A172 (cell line): Measurements from ENCODE around the gene PVALB. TPM values are rescaled to one million over a fixed set of nuclear protein-coding genes. Genes with fewer than 3 reads are reported as not detected.
A peak's percentile ranks its signal among the peaks of the same experiment; 100 is the strongest.

Source experiments
- DNase-seq: peaks from one replicate; pipeline ENCODE4 v3.0.0-alpha.2; 2015; ENCODE audit warnings: low spot score
- total RNA-seq: library from RNA; depleted of rRNA; stranded (reverse); fragments of >200 nt; shearing (Covaris generic); gene quantifications from 2 replicates; pipeline ENCODE4 v1.2.3, GENCODE V29; 2014

The PVALB gene
- total RNA-seq, 1 experiment from 2014 or later: not detected

DNA sequence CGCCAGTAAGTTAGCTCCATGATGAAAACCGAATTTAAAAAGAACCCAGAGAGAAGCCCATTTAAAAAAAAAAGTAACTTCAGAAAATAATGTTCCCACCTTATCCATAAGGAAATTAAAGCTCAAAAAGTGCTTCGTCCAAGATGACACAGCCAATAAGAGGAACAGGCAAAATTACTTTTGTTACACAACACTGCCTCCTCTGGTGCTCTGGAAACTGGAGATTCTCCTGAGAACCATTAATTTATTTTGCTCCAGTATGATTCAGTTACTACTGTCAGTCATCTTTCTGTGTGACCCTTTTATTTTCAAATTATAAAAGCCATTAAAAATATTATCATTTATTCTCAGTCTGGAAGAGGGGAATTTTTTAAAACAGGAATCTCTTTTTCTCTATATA lies 42.9 kb downstream of the PVALB start:
- peak; percentile 44 for DNase-seq

DNA sequence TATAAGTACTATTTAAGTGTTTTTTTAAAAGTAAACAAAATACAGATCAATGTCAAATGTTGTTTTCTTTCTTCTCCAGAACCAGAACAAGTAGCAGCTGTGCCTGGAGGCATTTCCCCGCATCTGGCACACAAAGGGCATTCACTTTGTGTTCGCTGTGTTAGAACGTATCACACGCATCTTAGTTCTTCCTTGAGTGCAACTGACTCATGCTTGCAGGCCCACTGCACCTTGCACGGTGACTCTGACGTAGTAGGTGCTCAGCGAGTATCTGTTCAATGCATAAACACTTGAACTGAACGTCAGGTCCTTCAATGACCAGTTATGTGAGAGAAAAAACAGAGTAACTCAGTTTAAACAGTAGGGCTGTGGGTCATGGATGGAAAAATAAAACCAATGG lies 44.4 kb downstream of the PVALB start:
- no peak for DNase-seq

DNA sequence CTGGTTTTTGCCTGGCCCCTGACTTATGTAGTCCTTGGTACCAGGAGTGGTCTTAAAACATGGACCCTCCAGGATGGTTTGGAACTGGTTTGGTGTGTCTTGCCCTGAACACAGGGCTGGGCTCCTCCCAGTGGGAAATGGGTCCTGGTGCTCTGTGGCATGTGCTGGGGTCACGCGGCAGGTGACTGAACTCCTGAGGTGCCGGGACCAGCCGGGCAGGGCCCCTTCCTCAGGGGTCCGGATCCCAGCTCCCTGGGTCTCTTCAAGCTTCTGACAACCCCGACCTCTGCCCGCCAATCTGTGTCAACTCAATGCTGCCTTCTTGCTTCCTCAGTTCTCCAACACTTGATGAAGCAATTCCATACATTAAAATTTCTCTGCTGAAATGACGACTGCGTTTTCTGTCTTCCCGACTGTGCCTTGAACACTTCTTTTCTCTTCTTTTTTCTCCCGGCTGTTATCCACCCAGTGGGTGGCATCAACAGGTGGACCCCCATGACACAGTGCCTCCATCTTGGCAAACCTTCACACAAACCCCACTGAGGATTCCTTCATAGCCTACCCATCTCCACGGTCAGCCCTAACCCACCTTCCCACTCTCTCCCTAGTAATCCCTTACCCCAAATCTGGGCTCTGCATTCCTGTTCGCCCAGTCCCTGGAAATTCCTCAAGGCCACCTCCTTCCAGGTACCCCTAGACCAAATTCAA lies 45.3 kb downstream of the PVALB start:
- no peak for DNase-seq

DNA sequence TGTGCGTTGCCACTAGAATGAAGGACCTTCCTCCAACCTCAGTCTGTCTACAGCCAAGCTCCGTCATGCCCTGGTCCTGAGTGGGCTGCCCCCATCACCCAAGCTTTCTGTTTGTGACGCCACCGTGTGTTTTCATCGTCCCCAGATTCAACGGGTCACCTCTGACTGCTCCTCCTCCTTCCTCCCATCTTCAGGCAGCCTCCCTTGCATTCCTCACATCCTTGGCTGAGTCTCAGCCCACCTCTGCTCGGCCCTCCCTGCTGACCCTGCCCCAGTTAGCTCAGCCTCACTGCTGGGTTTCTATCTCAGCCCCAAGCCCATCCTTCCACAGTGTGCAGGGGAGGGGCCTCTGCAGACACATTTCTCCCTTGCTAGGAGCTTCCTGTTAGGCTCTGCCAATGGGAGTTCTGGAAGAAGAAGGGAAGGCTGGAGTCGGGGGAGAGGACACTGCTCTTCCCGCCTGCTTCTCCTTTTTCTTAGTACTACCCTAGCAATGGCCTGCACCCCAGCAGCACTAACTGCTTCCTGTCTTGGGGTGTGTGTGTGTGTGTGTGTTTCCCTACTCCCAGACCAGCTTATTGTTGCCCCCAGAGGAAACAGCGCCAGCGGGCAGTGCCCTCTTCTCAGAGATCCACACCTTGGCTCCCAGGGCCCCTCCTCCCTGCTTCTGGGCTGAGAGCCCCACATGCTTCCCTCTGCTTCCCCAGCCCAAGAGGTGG lies 46.2 kb downstream of the PVALB start:
- DNase-seq: no peak

DNA sequence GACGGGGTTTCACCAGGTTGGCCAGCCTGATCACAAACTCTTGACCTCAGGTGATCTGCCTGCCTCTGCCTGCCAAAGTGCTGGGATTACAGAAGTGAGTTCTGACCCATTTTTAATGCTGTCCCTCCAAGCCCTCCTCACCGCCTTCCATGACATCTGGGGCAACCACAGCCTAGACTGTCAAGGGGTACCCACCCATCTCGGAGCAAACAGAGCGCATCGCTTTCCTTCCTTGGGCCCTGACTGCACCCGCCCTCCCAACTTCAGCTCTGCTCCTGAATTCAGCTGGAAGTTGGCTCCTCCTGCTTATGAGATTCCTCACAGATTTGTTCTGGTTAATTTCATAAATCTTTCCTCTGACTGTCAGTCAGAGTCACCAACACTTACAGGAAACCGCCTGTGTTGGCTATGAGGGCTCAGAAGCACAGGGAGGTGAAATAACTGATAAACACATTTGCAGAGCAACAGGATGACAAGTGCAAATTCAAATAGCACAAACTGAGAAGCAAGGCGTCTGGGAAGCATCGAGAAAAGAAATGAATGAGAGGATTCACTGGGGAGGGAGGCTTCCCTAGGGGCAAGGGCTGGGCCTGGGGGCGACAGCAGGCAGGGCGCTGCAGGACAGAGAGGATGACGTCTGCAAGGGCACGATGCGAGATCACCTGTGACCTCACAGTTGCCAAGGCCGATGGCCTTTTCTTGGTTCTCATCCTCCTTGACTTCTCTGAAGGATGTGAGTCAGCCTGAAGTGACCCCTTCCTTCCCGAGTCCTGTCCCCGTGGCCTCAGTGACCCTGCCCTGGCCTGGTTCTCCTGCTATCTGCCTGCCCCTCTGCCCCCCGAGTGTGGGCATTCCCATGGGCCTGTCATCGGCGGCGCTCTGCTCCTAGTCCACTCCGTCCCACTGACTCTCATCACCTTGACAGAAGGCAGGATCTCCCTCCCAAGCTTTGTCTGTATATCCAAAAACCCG lies 47.0 kb downstream of the PVALB start:
- DNase-seq: no peak

DNA sequence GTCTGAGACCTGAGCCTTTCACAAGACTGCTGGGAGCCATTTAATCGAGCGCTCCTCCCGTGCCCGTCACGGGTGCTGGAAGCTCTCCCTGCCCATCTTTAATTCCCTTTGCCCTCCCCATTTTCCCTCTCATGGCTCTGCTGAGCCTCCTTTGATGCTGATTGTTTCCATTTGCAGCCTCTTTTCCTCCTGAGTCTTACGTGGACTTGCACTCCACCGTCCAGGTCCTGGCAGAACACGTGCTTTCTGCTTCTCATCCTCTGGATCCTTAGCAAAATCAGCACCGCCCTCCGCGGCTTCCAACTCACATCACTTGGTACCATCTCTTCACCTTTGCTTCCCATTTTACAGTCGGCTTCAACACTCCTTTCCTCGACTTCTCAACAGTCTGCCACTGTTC lies 48.2 kb downstream of the PVALB start:
- DNase-seq: no peak

DNA sequence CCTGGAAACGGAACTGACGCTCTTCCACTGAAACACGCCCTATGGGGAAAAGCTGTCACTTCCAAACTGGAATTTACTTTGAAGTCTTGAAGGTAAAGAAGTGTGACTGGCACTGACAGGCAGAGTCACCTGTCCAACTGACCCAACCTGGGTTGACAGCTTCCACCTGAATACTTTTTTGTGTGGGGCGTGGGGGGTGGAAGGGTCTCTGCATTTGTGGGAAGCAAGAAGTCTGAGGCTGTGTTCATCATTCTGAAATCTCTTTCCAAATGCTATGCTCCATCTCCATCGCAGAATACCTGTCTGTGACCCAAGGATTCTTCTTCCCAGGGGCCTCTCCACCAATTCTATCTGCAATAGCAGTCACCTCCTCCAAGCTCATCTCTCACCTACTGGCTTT lies 48.7 kb downstream of the PVALB start:
- no peak for DNase-seq

DNA sequence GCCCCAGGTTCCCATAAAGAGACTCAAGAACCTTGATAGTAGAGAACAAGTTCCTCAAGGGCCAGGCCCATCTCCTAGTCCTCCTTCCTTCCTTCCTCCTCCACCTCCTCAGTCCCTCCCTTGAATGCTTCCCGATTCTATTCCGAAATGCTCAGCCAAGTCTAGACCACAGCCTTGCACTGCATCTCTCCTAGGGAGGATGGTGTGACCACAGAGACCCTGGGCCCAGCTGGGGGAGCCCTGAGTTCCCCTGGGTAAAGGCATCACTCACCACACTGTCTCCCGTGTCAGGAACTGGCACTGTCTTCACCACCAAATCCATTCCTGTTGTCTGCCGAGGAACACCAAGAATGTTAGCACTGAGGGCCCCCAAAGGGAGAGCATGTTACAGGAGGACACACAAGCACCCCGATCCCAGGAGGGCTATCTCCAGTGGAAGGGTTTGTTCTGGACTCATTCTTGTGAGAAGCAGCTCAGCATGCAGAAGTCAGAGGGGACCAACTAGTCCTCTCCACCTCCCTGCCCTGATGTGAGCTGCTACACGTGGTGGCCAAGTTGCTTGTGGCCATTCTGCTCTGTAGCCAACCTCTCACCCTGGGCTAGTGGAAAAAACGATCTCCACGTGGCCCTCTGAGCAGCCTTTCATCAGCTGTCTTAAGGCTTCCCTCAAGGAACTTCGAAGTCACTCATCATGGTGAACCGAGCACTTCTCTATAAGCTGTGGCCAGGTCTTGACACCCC lies 49.6 kb downstream of the PVALB start:
- DNase-seq: no peak

DNA sequence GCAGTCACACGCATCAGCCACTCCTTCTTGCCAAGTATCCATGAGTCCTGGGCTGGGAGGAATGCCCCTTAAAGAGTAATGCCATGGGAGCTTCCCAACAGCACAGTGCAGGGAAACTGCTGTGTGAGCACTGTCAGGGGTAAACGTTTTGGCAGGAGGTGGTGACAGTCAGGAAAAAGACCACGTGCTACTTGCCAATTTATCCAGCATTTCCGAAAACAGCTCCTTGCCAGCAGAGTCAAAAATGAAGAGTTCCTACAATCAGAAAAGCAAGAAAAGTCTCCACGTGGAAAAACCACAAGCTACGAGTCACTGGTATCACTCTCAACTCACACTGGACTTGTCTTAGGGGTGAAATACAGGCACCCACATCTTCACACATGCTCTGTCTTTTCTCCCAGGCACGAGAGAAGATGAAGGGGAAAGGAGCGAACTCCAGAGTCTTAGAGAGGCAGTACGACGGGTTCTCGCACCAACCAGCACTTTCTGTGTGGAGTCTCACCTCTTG lies 50.8 kb downstream of the PVALB start:
- peak; percentile 14 for DNase-seq

DNA sequence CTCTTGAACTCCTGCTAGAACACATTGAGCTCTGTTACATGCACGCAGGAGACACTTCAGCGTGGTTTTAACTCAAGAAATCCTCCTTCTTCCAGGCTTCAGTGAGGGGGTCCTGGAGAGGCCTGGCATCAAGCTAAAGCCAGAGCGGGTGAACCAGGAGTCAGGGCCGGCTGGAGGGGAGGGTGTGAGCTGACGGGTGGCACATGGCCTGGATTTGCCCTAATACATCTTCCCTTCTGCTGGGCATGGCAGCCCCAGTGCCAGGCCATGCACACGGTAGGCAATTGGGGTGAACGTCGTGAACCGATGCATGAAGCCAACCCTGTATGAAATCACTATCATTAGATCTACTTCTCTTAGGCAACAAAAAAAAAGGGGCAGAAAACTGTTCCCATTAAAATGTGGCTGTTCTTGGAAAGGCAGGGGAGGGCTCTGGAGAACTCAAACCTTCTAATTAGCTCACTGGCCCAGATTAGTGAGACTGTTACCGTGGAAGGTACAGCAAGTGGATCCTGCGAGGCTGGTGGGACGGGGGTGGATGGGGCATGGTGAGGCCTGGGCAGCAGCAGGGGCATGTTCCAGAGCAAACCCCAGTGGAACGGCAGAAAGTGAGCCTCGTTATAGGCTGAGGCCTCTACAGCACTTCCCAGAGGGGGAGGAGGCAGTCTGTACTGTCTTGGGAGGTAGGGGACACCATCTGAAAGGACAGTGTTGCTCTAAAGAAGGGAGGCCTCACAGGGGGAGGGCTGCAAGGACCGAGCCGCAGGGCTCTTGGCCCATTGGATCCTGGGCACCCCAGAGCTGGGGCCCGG lies 51.5 kb downstream of the PVALB start:
- no peak for DNase-seq

DNA sequence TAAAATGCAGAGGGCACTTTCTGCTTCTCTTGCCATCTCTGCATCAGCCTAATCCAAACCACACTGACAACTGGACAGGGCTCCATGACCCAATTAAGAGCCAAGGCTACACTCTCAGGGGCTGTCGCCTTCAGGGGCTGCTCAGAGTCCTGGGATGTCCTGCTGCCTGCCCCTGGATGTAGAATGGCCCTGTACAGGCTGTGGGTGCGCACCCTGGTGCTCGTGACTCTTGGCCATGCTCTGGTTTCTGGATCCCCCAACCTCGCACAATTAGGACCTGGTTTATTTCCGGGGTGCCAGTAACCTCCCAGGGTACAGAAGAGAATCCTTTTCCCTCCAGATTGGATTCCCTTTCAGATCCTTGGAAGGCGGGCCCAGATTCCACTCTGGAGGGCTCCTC lies 52.2 kb downstream of the PVALB start:
- DNase-seq: no peak

DNA sequence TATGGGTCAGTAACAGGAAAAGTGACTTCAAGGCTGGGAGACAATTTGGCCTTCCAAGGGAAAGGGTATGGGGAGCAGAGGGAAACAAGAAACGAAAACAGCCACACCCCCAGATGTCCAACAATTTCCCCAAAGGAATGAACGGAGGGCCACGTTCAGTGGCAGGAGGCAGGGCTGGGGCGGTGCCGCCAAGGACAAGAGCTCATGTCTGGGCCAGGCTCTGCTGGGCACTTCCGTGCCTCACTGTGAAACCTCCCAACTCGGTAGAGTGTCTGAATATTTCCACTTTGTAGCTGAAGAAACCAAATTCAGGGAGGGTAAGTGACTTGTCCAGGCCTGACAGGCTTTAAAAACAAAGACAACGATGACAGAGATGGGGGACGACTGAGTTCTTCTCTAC lies 52.8 kb downstream of the PVALB start:
- no peak for DNase-seq

DNA sequence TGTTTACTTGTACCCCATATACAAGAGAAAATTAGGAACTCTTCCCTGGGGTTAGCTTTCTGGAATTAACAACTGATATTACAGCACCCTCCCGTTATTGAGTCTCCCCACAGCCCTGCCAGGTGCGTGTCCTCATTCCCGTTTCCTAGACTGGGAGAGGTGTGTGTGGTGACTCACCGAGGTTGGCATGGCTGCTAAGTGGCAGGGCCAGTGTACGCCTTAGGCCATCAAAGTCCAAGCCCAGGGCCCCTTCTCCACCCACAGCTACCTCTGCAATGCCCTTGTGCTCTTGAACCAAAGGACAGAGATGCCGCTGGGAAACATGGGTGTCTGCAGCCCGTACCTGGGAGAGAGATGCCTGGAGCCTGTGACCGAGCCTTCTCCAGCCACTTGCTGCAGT lies 53.3 kb downstream of the PVALB start:
- DNase-seq: no peak

DNA sequence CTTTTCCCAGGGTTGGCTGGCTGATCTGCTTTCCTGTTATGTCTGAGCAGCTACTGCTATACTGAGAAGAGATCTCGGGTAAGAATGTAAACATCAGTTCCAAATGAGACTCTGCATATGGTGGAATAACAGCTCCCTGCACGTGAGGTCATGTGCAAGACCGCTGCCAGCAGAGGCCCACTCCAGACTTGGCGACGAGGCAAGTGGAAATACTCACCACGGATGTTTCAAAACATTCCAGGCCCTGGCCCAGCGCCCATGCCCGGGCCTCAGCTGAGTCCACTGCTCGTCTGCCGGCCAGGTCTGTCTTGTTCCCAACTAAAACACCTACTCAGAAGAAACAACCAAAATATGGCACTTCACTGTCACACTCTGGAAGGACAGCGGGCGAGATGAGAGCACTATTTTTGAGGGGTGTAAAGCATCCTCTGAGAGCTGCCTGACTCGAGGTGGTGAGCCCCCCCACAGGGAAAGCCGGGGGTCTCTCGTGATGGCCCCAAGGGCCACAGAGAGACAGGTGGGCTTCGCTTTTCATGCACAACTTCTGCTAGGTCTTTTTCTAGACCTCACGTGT lies 54.1 kb downstream of the PVALB start:
- no peak for DNase-seq

DNA sequence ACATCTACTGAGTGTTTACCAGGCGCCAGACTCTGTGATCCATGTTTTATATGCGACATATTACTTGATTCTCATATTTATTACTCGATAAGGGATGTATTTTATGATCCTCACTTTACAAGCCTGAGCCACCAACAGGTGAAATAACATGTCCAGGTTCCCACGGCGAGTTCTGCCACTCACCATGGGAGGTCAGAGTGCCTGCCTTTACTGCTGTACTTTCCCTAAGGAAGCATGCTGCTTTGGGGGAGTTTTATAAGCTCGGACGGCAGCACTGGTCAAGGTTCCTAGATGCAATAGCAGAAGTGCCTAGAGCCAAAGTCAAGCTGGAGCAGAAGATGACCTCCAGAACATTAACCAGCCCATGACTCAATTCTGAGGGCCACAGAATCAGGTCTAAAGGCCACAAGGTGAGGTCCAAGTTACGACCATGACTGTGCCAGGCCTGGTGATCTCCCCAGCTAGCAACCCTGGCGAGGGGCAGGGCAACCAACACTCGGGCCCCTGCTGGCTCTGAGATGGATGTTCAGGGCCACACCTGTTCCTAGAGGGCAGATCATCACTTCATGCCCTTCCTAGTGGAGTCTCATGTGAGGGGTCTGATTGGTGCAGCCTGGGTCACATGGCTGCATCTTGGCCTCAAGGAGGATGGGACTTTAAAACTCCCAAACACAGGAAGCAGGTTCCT lies 55.1 kb downstream of the PVALB start:
- no peak for DNase-seq

DNA sequence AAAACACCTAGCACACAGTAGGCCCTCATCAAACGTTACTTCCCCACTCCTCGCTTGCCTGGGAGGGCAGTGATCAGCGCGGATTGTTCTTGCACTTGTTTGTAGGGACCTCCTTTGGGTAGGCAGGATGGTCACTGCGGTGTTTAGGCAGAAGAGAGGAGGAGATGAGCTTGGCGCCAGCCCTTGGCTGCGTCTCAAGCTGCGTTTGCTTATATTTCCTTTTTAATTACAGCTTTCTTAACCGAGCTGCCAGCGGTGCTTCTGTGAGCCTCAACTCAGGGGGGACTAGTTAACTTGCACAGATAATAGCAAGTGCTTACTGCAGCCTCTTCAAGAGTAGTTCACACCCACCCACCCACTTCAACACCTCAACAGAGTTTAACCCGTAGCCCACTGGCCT lies 56.0 kb downstream of the PVALB start:
- DNase-seq: no peak

DNA sequence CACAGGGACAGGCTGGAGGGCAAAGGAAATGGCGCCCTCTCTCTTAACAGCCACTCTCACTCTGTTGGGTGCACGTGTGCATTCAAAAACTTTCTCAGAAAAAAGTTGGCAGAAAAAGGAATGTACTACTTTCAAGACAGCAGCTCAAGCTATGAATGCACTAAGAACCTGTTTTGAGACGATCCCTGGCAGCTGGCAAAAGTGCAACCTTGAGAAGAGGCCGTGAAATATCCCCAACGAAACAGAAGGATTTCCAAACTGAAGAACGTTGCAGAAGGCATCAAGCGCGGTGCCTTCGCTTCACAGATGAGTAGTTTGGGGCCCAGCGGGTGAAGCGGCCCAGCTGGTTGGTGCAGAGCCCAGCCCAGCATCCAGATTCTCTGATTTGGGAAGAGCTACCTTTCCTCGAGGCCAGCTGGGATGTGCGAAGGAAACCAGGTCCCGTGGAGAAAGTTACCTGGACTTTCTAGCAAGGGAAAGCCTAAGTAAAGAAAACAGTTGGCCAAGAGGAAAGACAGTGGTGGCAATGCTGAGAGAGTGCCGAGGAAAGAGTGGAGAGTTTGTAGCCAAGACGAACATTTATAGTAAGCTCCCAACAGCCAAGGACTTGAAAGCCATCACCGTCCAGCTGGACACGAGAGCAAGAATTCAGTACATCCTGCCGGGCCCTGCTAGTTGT lies 57.2 kb downstream of the PVALB start:
- DNase-seq: no peak

DNA sequence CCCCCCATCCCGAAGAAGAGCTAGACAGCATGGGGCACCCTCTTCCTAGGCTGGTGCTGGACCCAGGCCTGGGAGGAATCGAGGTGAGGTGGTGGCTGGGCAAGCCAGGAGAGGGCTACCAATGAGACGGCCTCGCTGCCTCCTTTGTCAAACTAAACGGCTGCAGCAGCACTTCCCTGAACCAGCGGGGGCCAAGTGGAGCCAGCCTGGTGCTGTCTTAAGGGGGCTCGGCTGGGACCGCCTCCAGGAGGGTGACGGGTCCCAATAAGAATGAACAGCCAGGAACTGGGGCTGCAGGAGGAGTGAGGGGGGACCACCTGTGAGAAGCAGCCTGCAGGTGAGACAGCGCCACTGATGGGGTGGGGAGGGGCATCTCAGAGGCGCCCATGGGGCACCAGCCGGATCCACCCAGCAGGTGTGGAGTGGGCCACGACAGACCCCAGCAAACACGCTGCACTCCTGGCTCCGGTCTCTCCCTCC lies 58.0 kb downstream of the PVALB start:
- DNase-seq: no peak

DNA sequence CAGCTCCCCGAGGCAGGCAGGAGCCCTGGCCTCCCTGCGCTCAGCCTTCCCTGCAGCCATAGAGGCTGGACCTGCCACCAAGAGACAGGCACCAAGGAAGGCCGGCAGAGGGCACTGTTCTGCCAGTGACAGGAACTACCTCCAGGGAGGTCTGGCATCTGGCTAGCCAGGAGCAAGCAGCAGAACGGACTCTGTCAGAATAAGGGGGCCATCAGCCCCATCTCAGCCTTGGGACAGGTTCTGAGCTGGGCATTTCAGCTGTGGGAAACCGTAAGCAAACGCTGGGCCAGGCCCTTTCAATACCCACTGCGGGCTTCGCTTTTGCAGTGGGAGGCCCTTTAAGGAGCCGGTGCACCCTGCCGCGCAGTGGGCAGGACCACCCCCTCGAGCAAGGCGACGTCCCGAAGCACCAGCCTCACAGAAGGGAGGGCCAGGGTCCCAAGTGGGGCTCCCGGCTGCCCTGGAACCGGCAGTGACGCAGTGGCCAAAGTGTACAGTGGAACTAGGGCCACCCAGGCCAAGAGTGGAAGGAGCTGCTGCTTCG lies 59.1 kb downstream of the PVALB start:
- DNase-seq: peak; percentile 40
